ENCODE results near the gene SCNM1.

The SCNM1 gene

DNA sequence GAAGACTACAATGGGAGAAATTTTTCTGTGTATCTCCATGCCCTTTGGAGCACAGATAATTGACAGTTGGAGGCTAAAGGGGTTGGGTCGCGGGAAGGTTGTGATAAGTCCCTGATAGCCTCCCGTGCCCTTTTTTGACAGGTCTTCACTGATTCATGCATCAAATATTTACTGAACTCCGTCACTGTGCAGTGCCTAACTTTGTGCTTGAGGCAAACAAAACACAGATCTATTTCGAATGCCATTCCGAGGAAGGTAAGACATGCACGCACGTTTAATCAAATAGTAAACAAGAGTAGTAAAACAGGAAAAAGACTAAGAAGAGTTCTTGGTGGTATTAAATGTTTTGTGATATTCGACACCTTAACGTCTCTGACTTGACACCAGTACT, 31.9 kb downstream of the SCNM1 start (continued):
- TF ChIP-seq, protein P1, sequence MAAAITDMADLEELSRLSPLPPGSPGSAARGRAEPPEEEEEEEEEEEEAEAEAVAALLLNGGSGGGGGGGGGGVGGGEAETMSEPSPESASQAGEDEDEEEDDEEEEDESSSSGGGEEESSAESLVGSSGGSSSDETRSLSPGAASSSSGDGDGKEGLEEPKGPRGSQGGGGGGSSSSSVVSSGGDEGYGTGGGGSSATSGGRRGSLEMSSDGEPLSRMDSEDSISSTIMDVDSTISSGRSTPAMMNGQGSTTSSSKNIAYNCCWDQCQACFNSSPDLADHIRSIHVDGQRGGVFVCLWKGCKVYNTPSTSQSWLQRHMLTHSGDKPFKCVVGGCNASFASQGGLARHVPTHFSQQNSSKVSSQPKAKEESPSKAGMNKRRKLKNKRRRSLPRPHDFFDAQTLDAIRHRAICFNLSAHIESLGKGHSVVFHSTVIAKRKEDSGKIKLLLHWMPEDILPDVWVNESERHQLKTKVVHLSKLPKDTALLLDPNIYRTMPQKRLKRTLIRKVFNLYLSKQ (tag by site-specific recombination; IDR thresholded peaks at IDR 0.05; ENCODE audit: borderline replicate concordance): no peak
- TF ChIP-seq ZNF350 (tag by site-specific recombination; IDR thresholded peaks at IDR 0.05): no peak
- TF ChIP-seq ZNF302 (tag by site-specific recombination; IDR thresholded peaks at IDR 0.05; ENCODE audit: low read depth): no peak
- no peak for TF ChIP-seq ZNF48 (tag by site-specific recombination; IDR thresholded peaks at IDR 0.05)
- no peak for TF ChIP-seq ZFHX2 (tag by site-specific recombination; conservative IDR thresholded peaks at IDR 0.05)
- no peak for TF ChIP-seq ZBTB20 (tag by site-specific recombination; IDR thresholded peaks at IDR 0.05)
- TF ChIP-seq YY1 (tag by site-specific recombination; IDR thresholded peaks at IDR 0.05): no peak
- TF ChIP-seq ZNF24 (tag by site-specific recombination; IDR thresholded peaks at IDR 0.05): no peak
- TF ChIP-seq ZNF266 (tag by site-specific recombination; IDR thresholded peaks at IDR 0.05; ENCODE audit: low read depth): no peak
- peak; percentile 44 for TF ChIP-seq ZNF629 (tag by site-specific recombination; IDR thresholded peaks at IDR 0.05)
- no peak for TF ChIP-seq PRDM2 (tag by site-specific recombination; IDR thresholded peaks at IDR 0.05; ENCODE audit: borderline replicate concordance)
- TF ChIP-seq, protein P2, sequence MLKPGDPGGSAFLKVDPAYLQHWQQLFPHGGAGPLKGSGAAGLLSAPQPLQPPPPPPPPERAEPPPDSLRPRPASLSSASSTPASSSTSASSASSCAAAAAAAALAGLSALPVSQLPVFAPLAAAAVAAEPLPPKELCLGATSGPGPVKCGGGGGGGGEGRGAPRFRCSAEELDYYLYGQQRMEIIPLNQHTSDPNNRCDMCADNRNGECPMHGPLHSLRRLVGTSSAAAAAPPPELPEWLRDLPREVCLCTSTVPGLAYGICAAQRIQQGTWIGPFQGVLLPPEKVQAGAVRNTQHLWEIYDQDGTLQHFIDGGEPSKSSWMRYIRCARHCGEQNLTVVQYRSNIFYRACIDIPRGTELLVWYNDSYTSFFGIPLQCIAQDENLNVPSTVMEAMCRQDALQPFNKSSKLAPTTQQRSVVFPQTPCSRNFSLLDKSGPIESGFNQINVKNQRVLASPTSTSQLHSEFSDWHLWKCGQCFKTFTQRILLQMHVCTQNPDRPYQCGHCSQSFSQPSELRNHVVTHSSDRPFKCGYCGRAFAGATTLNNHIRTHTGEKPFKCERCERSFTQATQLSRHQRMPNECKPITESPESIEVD (tag by site-specific recombination; IDR thresholded peaks at IDR 0.05): 0 out of 2 replicates have a peak, but pooled peaks have one; percentile 28
- no peak for TF ChIP-seq PRDM10 (tag by site-specific recombination; IDR thresholded peaks at IDR 0.05)
- TF ChIP-seq KLF10 (tag by site-specific recombination; IDR thresholded peaks at IDR 0.05): peak; percentile 15; the same call in 1 of the 2 replicates
- no peak for TF ChIP-seq ZNF488 (tag by site-specific recombination; IDR thresholded peaks at IDR 0.05)
- TF ChIP-seq, protein P3, sequence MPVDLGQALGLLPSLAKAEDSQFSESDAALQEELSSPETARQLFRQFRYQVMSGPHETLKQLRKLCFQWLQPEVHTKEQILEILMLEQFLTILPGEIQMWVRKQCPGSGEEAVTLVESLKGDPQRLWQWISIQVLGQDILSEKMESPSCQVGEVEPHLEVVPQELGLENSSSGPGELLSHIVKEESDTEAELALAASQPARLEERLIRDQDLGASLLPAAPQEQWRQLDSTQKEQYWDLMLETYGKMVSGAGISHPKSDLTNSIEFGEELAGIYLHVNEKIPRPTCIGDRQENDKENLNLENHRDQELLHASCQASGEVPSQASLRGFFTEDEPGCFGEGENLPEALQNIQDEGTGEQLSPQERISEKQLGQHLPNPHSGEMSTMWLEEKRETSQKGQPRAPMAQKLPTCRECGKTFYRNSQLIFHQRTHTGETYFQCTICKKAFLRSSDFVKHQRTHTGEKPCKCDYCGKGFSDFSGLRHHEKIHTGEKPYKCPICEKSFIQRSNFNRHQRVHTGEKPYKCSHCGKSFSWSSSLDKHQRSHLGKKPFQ (tag by site-specific recombination; IDR thresholded peaks at IDR 0.05): no peak
- TF ChIP-seq ZNF133 (tag by site-specific recombination; IDR thresholded peaks at IDR 0.05): no peak
- TF ChIP-seq PRDM1 (tag by site-specific recombination; IDR thresholded peaks at IDR 0.05): no peak
- TF ChIP-seq, protein P4, sequence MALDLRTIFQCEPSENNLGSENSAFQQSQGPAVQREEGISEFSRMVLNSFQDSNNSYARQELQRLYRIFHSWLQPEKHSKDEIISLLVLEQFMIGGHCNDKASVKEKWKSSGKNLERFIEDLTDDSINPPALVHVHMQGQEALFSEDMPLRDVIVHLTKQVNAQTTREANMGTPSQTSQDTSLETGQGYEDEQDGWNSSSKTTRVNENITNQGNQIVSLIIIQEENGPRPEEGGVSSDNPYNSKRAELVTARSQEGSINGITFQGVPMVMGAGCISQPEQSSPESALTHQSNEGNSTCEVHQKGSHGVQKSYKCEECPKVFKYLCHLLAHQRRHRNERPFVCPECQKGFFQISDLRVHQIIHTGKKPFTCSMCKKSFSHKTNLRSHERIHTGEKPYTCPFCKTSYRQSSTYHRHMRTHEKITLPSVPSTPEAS (tag by site-specific recombination; IDR thresholded peaks at IDR 0.05): no peak
- no peak for TF ChIP-seq ZNF654 (tag by site-specific recombination; IDR thresholded peaks at IDR 0.05; ENCODE audit: low read depth)
- no peak for TF ChIP-seq ZSCAN16 (tag by site-specific recombination; IDR thresholded peaks at IDR 0.05)
- no peak for TF ChIP-seq ZNF585B (tag by site-specific recombination; IDR thresholded peaks at IDR 0.05)
- TF ChIP-seq ZNF501 (tag by site-specific recombination; IDR thresholded peaks at IDR 0.05): peak; percentile 25; the same call in 1 of the 2 replicates
- no peak for TF ChIP-seq ZNF514 (tag by site-specific recombination; IDR thresholded peaks at IDR 0.05)
- TF ChIP-seq ZNF544 (tag by site-specific recombination; IDR thresholded peaks at IDR 0.05): no peak

Data from HEK293 (cell line).